ENCODE results near the gene EIF4G3.

DNA sequence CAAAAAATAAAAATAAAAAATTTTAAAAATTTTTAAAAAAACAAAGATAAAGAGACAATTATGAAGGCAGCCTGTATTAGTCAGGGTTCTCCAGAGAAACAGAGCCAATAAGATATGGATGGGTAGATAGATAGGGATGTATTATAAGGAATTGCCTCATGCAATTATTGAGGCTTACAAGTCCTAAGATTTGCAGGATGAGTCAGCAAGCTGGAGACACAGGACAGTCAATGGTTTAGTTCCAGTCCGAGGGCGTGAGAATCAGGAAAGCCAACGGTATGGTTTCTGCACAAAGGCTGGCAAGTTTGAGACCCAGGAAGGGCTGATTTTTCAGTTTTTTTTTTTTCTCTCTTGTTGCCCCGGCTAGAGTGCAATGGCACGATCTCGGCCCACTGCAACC is 24.1 kb upstream of the EIF4G3 start:
- TF ChIP-seq EZH2 (IDR thresholded peaks at IDR 0.05; ENCODE audit: low read length): no peak
- TF ChIP-seq, protein P1, sequence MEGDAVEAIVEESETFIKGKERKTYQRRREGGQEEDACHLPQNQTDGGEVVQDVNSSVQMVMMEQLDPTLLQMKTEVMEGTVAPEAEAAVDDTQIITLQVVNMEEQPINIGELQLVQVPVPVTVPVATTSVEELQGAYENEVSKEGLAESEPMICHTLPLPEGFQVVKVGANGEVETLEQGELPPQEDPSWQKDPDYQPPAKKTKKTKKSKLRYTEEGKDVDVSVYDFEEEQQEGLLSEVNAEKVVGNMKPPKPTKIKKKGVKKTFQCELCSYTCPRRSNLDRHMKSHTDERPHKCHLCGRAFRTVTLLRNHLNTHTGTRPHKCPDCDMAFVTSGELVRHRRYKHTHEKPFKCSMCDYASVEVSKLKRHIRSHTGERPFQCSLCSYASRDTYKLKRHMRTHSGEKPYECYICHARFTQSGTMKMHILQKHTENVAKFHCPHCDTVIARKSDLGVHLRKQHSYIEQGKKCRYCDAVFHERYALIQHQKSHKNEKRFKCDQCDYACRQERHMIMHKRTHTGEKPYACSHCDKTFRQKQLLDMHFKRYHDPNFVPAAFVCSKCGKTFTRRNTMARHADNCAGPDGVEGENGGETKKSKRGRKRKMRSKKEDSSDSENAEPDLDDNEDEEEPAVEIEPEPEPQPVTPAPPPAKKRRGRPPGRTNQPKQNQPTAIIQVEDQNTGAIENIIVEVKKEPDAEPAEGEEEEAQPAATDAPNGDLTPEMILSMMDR (optimal IDR thresholded peaks at IDR 0.05 in 1 of 3, IDR thresholded peaks at IDR 0.05 in 1 of 3, conservative IDR thresholded peaks at IDR 0.05 in 1 of 3; ENCODE audit: extremely low read depth in 1 of 3, insufficient read depth in 2 of 3, low read length in 3 of 3): no peak
